ENCODE data around the gene CRELD2.

The CRELD2 gene

DNA sequence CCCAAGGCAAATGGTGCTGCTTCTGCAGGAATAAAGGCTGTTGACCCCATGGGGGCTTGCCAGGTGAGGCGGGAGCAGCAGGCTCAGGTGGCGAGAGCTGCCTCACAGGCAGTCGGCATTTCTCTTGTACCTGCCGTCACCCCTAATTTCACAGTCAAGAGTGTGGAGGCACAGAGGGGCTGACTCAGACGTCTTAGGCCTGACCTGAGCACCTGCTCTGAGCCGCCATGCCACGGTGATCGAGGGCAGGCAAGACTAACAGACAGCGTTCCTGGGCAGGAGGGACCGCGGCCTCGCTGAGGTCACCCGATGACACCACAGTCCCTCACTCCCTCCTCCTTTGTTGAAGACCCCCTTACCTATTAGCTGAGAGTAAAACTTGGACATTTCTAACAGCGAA, 5.4 kb upstream of the CRELD2 start:
- no peak for DNase-seq (ENCODE audit: low read depth)

GRCh38 chr22:49913446-49913845, 5.0 kb upstream of the CRELD2 start:
- DNase-seq (ENCODE audit: low read depth), result no peak

GRCh38 chr22:49914256-49914655, 4.2 kb upstream of the CRELD2 start:
- DNase-seq (ENCODE audit: low read depth), result no peak

DNA sequence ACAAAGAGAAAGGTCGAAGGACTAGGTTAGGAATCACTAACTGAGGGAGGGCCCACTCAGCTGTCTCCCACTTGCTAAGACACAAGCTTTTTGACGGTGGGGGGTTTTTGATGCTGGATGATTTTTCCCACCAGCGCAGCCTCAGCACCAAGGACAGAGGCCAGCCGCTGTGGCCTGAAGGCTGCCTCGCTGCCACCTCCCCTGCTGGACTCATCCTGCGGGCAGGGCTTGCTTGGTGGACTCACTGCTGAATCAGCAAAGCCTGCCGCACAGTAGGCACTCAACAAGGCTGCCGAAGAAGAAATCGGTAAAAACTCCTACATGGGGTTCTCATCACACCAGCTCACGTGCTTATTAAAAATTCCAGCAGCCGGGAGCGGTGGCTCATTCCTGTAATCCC, 2.8 kb upstream of the CRELD2 start:
- DNase-seq (ENCODE audit: low read depth), result no peak

- DNase-seq (ENCODE audit: low read depth), result no peak
Observed at GRCh38 chr22:49916831-49917230, 1.6 kb upstream of the CRELD2 start.

DNA sequence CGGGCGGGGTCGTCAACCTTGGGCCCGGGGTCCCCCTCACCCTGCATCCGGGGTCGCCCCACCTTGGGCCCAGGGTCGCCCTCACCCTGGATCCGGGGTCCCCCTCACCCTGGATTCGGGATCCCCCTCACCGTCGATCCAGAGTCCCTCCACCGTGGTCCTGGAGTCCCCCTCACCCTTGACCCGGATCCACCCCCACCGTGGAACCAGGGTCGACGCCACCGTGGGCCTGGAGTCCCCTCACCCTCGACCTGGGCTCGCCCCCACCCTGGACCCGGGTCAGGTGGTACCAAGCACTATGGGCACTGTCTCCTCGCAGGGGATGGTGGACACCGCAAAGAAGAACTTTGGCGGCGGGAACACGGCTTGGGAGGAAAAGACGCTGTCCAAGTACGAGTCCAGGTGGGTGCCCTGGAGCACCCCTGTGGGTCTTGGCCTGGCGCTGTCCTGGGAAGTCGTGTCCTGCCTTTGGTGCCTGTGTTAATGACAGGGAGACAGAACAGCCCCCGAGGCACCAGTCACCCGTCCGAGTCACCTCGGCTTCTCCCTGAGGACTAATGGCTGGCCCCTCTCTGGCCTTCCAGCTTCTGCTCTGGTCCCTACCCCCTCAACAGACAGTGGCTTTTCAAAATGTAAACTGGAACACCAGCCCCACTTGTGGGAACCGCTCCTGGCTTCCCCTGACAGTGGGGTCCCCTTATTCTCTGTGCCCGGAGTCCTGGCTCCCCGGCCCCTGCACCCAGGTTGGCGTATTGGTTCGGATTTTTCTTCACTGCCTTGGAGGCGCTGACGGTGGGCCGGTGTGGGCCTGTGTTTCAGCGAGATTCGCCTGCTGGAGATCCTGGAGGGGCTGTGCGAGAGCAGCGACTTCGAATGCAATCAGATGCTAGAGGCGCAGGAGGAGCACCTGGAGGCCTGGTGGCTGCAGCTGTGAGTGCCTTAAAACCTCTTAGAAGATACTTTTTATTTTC, 762 bp downstream of the CRELD2 start:
- no peak for DNase-seq (ENCODE audit: low read depth)

DNA sequence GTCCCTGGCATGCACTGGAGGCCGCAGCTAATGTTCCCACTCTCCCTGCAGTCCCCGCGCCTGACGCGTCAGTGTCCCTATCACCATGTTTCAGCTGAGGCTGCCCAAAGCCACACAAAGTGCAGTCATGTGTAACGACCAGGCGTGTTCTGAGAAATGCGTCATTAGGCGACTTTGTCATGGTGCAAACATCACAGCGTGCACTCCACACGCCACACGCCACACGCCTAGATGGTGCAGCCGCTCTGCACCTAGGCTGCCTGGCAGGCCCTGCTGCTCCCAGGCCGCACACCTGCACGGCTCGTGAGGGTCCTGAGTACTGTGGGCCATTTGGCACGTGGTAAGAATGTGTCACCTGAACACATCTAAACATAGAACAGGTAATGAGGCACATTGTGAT, 2.4 kb downstream of the CRELD2 start:
- DNase-seq (ENCODE audit: low read depth), result no peak

DNA sequence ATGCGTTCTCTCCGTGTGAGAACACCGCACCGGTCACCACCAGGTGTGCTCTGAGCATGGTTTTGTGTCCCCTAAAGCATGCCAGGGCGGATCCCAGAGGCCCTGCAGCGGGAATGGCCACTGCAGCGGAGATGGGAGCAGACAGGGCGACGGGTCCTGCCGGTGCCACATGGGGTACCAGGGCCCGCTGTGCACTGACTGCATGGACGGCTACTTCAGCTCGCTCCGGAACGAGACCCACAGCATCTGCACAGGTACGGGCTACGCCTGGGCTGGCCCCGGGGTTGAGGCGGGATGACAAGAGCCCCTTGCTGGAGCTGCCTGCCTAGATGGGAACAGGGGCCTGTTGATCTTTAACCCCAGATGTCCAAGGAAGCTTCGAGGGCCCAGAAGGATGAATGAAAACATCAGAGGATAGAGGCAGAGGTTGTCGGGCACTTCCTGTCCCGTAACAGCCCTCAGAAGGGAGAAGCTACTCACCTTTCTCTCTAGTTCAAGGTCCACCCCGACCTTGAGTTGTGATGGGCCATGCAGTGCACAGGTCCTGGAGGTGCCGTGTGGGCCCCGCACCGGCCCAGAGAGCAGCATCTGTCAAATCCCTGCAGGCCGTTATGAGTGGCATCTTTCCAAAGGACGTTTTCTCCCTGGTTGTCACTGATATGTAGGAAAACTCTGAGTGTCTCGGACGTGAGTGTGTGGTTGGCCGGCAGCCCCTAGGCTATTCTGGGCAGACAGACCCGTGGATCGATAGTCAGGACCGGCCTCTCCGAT, 3.3 kb downstream of the CRELD2 start:
- DNase-seq (ENCODE audit: low read depth), result no peak

GRCh38 chr22:49922484-49922883, 4.0 kb downstream of the CRELD2 start:
- no peak for DNase-seq (ENCODE audit: low read depth)

- no peak for DNase-seq (ENCODE audit: low read depth)
Observed at GRCh38 chr22:49922926-49923325, 4.5 kb downstream of the CRELD2 start.

GRCh38 chr22:49923445-49923844, 5.0 kb downstream of the CRELD2 start:
- DNase-seq (ENCODE audit: low read depth), result no peak

DNA sequence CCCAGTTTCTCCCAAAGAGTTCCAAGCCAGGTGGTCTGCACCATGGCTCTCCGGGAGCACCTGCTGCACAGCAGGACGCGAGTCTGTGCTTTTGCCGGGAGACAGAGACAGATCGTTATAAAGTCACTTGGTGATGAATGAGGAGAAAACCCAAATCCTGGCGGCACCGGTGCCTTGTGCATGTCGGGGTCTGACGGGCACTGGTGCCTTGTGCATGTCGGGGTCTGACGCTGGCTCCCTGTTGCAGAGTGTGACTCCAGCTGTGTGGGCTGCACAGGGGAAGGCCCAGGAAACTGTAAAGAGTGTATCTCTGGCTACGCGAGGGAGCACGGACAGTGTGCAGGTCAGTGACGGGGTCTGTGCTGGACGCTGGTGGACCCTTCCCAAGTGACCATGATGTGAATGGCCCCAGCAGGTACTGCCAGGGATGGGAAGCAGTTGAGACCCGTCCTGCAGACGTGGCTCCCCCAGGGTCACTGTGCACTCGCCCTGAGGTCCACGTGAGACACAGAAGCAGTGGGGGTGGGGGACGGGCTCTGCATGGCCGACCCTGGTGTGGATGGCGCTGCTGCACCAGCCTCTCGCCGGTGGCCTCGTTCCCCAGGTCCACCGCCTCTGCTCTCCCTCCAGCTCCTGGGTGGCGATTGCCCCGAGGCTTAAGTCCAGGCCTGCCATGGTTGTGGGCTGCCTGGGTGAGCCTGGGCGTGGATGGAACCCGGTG, 5.8 kb downstream of the CRELD2 start:
- no peak for DNase-seq (ENCODE audit: low read depth)

- no peak for DNase-seq (ENCODE audit: low read depth)
Observed at GRCh38 chr22:49925525-49926128, 7.2 kb downstream of the CRELD2 start.

GRCh38 chr22:49926916-49927315, 8.5 kb downstream of the CRELD2 start:
- DNase-seq (ENCODE audit: low read depth), result no peak

GRCh38 chr22:49927483-49928184, 9.2 kb downstream of the CRELD2 start:
- DNase-seq (ENCODE audit: low read depth), result no peak

GRCh38 chr22:49928185-49928495, 9.7 kb downstream of the CRELD2 start:
- no peak for DNase-seq (ENCODE audit: low read depth)

GRCh38 chr22:49928555-49929210, 10.2 kb downstream of the CRELD2 start:
- no peak for DNase-seq (ENCODE audit: low read depth)

DNA sequence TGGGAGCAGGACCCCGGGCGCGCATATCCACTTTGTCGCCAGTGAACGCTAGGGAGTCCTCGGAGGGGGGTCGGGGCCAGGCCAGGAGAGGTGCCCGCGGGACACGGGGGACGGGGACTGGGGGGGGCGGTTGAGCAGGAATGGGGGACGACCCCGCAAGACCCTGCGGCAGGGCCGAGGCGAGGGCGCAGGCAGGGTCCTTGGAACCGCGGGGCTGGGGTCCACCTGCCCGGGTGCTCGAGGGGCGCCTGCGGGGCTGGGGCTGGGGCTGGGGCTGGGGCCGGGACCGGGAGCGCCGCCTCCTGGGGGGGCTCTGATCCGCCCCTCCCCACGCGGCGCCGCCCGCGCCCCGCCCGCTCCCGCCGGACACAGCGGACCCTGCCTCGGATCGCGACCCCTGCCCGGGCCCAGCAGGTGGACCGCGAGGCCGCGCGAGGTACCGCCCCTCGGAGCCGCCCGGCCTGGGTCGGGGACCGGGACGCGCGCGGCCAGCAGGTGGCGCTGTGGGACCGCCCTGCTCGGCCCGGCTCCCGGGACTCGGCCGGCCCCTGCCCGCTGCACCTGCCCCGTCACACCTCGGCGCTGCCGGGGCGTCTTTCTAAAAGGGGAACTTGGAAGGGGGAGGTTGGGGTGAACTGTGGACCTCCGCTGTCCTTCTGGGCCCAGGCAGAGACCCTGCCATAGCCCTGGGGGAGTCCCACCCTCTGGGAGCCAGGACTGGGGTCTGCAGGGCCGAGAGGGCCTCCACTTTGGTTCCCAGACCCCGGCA, 11.0 kb downstream of the CRELD2 start:
- DNase-seq (ENCODE audit: low read depth), result no peak

- no peak for DNase-seq (ENCODE audit: low read depth)
Observed at GRCh38 chr22:49929994-49930575, 11.7 kb downstream of the CRELD2 start.
